ENCODE data around the gene ADIG.

- no peak for TF ChIP-seq POLR2A (IDR thresholded peaks at IDR 0.05; ENCODE audit: low read length)
- no peak for TF ChIP-seq GATA1 (IDR thresholded peaks at IDR 0.05; ENCODE audit: low read depth, low read length)
Observed at GRCh38 chr20:38629979-38630378, 49.0 kb downstream of the ADIG start.

Measured in erythroblast (primary cell).